Nephron progenitor cell (in vitro differentiated cells): Measurements from ENCODE around the gene FAM53B.
A peak's percentile ranks its signal among the peaks of the same experiment; 100 is the strongest.

Source experiments
- DNase-seq: peaks from one replicate; pipeline ENCODE4 v3.0.0; 2021
- H3K27ac Mint-ChIP-seq: 2 replicates; pipeline ENCODE4 v1.8.0; 2021; ENCODE audit warnings: mild to moderate bottlenecking, moderate library complexity, mixed read lengths
- H3K27me3 Mint-ChIP-seq: 2 replicates; pipeline ENCODE4 v1.8.0; 2021; ENCODE audit warnings: mild to moderate bottlenecking, low read depth, mixed read lengths; ENCODE audit not compliant: poor library complexity
- H3K36me3 Mint-ChIP-seq: 2 replicates; pipeline ENCODE4 v1.8.0; 2021; ENCODE audit warnings: low read depth, mixed read lengths
- H3K4me1 Mint-ChIP-seq: 2 replicates; pipeline ENCODE4 v1.8.0; 2021; ENCODE audit warnings: mixed read lengths
- H3K4me3 Mint-ChIP-seq: 2 replicates; pipeline ENCODE4 v1.8.0; 2021; ENCODE audit warnings: mild to moderate bottlenecking, moderate library complexity, mixed read lengths
- H3K9me3 Mint-ChIP-seq: 2 replicates; pipeline ENCODE4 v1.8.0; 2021; ENCODE audit warnings: mild to moderate bottlenecking, moderate library complexity, mixed read lengths
- TF ChIP-seq, protein P1 (sequence below): fragments of 200-600 bp; sonication (generic); IDR thresholded peaks from 2 replicates; pipeline ENCODE4 v1.5.0; 2021; ENCODE audit warnings: antibody characterized with exemption

The FAM53B gene

DNA sequence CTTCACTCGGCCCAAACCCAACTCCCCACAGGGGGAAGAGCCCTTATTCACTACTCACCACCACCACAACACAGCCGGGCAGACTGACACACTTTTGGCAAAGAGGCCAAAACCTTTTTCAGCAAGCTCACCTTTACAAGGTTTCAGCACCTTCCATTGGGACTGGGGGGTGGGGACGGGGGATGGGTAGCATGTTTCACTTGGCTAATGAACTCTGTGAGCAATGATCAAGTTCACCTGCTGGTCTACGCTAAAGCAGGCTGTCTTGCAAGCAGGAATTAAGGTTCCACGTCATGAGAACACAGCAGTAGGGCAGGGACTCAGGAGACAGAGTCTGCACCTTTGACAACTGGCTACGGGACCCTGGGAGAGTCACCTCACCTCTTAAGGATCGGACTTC is 7.0 kb downstream of the FAM53B start:
- Mint-ChIP-seq H3K9me3 (no peaks in the 10 kb centered on the region), H3K36me3 (peaks cover 8% of the 10 kb centered on the region), H3K27me3 (peaks cover 3% of the 10 kb centered on the region), H3K4me3 (no peak overlapping the region), H3K4me1 (peaks cover 96% of the 10 kb centered on the region), H3K27ac (no peak overlapping the region)
- no peak for DNase-seq
- TF ChIP-seq, protein P1, sequence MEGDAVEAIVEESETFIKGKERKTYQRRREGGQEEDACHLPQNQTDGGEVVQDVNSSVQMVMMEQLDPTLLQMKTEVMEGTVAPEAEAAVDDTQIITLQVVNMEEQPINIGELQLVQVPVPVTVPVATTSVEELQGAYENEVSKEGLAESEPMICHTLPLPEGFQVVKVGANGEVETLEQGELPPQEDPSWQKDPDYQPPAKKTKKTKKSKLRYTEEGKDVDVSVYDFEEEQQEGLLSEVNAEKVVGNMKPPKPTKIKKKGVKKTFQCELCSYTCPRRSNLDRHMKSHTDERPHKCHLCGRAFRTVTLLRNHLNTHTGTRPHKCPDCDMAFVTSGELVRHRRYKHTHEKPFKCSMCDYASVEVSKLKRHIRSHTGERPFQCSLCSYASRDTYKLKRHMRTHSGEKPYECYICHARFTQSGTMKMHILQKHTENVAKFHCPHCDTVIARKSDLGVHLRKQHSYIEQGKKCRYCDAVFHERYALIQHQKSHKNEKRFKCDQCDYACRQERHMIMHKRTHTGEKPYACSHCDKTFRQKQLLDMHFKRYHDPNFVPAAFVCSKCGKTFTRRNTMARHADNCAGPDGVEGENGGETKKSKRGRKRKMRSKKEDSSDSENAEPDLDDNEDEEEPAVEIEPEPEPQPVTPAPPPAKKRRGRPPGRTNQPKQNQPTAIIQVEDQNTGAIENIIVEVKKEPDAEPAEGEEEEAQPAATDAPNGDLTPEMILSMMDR: no peak

DNA sequence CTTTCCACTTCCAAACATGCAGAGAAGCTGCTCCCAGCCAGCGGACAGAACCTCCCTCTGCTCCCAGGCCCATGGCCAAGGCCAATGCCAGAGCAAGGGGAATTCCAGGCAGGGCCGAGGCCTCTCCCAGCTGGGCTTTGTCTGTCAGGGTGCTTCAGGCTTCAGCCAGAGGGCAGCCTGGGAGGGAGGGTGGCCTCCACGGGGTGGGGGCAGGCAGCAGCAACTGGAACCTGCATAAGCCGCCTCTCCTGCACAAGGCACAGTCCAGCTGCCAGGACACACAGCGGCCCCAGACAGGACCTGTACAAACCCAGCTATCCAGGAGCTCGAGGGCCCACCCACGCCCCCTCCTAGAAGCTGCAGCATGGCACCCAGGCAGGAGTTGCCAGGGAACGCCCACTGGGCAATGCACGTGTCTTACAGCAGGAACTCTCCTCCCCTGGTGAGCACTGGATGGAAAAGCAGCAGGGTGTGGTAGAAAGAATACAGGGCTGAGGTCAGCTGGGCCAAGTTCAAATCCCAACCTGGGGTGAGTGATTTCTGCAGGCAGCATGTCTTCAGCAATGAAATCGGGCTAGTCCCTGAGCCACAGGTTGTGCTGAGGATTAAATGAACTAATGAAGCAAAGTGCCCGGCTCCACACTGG is 7.6 kb downstream of the FAM53B start:
- no peaks in the 10 kb centered on the region for H3K9me3 Mint-ChIP-seq
- H3K4me3 Mint-ChIP-seq: no peak overlapping the region
- DNase-seq: no peak
- no peak overlapping the region for H3K27ac Mint-ChIP-seq
- peaks cover 3% of the 10 kb centered on the region for H3K27me3 Mint-ChIP-seq
- peaks cover 8% of the 10 kb centered on the region for H3K36me3 Mint-ChIP-seq
- TF ChIP-seq, protein P1: no peak
- H3K4me1 Mint-ChIP-seq: peaks cover 90% of the 10 kb centered on the region

DNA sequence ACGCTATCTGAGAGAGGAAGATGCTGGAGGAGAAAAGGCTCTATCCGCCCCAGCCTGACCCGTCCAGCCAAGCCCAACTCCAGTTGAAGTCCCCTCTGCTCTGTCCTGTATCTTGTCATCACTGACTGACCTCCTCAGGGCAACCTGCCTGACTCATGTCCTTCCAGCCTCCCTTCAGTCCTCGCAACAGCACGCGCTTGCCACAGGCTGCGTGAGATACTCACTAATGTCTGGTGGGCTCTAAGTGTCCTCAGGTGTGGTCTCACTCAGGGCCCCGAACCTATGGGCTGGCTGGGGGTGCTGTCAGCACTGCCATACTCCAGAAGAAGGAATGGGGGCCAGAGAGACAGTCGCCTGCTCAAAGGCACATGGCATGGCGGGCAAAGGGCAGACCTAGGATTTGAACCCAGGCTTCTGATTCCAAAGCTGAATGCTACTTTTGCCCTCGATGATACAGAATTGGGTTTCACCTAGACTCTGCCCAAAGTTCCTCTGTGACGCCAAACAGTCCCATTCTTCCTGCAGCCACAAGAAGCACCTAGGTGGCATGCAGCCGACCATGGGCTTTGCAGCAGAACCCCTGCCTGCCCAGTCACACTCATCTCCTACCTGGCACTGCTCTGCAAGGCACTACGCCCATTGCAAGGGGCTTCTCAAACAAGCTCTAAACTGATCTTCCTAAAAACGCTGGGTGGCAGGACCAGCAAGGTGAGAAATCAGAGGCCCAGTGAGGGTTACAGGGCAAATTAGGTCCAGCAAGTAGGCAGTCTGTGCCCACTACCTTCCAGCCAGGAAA is 8.5 kb downstream of the FAM53B start:
- Mint-ChIP-seq H3K27ac (peak overlapping the region; percentile 48), H3K4me1 (peaks cover 81% of the 10 kb centered on the region), H3K36me3 (peaks cover 8% of the 10 kb centered on the region), H3K9me3 (no peaks in the 10 kb centered on the region), H3K4me3 (no peak overlapping the region), H3K27me3 (peaks cover 3% of the 10 kb centered on the region)
- no peak for DNase-seq
- TF ChIP-seq, protein P1: no peak

DNA sequence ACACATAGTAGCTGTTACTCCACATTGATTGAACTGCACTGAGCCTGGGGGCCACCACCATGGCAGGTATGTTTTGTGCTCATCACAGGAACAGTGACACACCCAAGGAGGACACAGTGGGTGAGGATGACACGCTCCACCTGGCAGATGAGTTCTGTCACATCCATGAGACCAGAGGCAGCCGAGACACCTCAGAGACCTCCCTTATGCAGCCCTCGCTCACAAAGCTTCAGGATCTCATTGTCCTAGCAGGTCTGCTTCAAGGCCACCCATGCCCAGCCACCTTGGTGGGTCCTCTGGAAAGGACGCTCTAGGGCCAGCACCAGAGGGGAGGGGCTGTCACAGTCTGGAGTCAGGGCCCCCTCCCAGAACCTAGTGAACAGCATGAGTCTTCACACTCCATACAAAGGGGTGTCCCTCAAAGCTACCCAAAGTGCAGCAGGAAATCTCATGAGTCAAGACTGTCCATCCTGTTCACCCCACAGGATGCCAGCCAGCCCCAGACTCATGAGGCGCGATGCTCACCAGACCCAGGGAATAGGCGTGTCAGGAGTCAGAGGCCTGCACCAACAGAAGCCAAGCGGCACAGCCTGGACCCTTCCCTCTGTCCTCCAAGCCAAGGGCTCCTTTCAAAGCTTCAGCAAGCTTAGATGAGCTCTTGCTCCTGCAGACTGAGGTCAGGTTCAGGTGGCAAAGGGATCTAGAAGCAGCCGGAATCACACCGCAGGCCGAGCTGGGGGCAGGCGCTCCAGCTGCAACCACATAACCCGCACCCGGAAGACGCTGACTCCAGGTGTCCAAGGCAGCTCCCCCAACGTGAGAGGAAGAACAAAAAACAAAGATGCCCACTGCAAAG is 9.6 kb downstream of the FAM53B start:
- Mint-ChIP-seq H3K4me1 (peaks cover 74% of the 10 kb centered on the region), H3K27ac (peak overlapping the region; percentile 93)

DNA sequence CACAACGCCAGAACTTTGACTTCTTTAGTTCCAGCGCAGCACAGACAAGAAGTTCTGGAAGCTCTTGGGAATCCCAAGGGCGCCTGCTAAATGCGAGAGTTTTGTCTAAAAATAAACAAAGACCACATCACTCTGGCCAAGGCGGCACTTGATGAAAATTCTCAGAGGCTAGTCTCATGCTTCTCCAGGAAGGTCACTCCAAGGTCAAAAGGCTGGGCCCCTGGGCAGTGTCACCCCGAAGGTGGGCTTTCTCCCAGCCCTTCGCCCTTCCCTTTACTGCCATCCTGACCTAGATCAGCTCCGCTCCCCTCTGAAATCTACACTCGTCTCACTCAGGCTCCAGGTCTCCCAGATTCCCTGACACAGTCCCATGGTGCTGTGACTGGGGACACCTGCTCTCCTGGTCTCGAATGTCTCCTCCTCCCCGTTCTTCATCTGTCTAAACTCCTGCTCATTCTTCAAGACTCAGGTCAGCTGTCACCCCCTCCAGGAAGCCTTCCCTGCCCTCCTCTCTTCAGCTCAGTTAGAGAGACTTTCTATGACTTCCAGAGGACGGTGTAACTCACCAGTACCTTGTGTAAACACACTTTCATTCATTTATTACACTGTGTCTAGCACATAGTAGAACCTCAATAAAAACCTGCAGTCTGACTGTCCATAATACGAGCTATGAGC is 10.5 kb downstream of the FAM53B start:
- Mint-ChIP-seq H3K27me3 (peaks cover 9% of the 10 kb centered on the region), H3K36me3 (peaks cover 15% of the 10 kb centered on the region), H3K4me3 (no peak overlapping the region), H3K4me1 (peaks cover 74% of the 10 kb centered on the region), H3K27ac (peak overlapping the region; percentile 93), H3K9me3 (no peaks in the 10 kb centered on the region)
- TF ChIP-seq, protein P1: no peak
- no peak for DNase-seq

More for the DNA sequence above, 9.6 kb downstream of the FAM53B start:
- no peak for DNase-seq
- Mint-ChIP-seq H3K4me3 (no peak overlapping the region), H3K9me3 (no peaks in the 10 kb centered on the region), H3K27me3 (peaks cover 3% of the 10 kb centered on the region), H3K36me3 (peaks cover 13% of the 10 kb centered on the region)
- TF ChIP-seq, protein P1: no peak
